A673 (cell line): ENCODE measurements around the gene LAMP1.

Experiments used
- EZH2 ChIP-seq: fragments of 200-600 bp; sonication (generic); IDR thresholded peaks from 2 replicates; pipeline ENCODE4 v1.6.1; 2017; ENCODE audit warnings: borderline replicate concordance, low read depth, mild to moderate bottlenecking, mixed read lengths, antibody characterized with exemption, low read length; ENCODE audit not compliant: poor library complexity, severe bottlenecking
- TF ChIP-seq, protein P1 (sequence below): fragments of 300-800, 200-600 bp; sonication (generic); conservative IDR thresholded peaks from 2 replicates; pipeline ENCODE4 v1.5.1; 2017; ENCODE audit warnings: low read depth, mild to moderate bottlenecking, antibody characterized with exemption, low read length, moderate library complexity, mixed read lengths

DNA sequence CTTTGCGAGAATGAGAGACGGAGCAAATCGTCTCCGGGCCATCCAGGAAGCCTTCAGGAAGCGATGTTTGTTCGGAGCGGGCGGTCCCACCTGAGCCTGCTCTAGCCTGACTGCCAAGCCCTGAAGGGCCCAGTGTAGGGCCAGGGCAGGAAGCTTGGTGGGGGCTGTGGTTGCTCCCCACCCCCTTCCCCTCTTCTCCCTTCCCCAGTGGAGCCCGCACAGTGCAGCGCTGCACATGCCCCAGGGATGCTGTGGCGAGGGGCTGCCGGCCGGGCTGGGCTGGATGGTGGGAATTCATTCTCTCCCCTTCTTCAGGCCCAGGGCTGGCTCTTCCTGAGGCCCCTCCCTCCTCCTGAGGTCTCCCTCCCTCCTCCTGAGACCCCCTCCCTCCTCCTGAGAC, 74.0 kb downstream of the LAMP1 start:
- TF ChIP-seq, protein P1, sequence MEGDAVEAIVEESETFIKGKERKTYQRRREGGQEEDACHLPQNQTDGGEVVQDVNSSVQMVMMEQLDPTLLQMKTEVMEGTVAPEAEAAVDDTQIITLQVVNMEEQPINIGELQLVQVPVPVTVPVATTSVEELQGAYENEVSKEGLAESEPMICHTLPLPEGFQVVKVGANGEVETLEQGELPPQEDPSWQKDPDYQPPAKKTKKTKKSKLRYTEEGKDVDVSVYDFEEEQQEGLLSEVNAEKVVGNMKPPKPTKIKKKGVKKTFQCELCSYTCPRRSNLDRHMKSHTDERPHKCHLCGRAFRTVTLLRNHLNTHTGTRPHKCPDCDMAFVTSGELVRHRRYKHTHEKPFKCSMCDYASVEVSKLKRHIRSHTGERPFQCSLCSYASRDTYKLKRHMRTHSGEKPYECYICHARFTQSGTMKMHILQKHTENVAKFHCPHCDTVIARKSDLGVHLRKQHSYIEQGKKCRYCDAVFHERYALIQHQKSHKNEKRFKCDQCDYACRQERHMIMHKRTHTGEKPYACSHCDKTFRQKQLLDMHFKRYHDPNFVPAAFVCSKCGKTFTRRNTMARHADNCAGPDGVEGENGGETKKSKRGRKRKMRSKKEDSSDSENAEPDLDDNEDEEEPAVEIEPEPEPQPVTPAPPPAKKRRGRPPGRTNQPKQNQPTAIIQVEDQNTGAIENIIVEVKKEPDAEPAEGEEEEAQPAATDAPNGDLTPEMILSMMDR = no peak
- no peak for TF ChIP-seq EZH2
